Stimulated activated CD8-positive, alpha-beta memory T cell treated with anti-CD3 and anti-CD28 coated beads, Interleukin-7, amount 100 ng/mL, for 48 hours (primary cell): ENCODE measurements around the gene NISCH.

Experiments
- DNase-seq, 2 donors: peaks; one replicate each; pipeline ENCODE4 v3.0.0-alpha.2; 2020; ENCODE audit warnings: low read depth in 1 of 2; ENCODE audit errors: extremely low read depth in 1 of 2

The NISCH gene

GRCh38 chr3:52509753-52510328 lies 54.4 kb downstream of the NISCH start:
- DNase-seq, result no peak

- DNase-seq, result no peak
Measured at GRCh38 chr3:52511509-52511908, 56.1 kb downstream of the NISCH start.

GRCh38 chr3:52512105-52512504 lies 56.7 kb downstream of the NISCH start:
- DNase-seq, result no peak

GRCh38 chr3:52512727-52513126 lies 57.3 kb downstream of the NISCH start:
- no peak for DNase-seq

- DNase-seq, result no peak
Measured at GRCh38 chr3:52513281-52513680, 57.9 kb downstream of the NISCH start.

GRCh38 chr3:52514576-52514975 lies 59.2 kb downstream of the NISCH start:
- no peak for DNase-seq

- no peak for DNase-seq
Measured at GRCh38 chr3:52515192-52515591, 59.8 kb downstream of the NISCH start.

GRCh38 chr3:52516509-52517195 lies 61.2 kb downstream of the NISCH start:
- DNase-seq, result no peak

- DNase-seq, result no peak
Measured at GRCh38 chr3:52517796-52518722, 62.7 kb downstream of the NISCH start.

GRCh38 chr3:52518723-52519444 lies 63.5 kb downstream of the NISCH start:
- no peak for DNase-seq

- DNase-seq, result no peak
Measured at GRCh38 chr3:52519445-52520140, 64.2 kb downstream of the NISCH start.

- DNase-seq, result no peak
Measured at GRCh38 chr3:52520141-52520667, 64.8 kb downstream of the NISCH start.

GRCh38 chr3:52520716-52521487 lies 65.5 kb downstream of the NISCH start:
- no peak for DNase-seq

GRCh38 chr3:52521488-52521824 lies 66.1 kb downstream of the NISCH start:
- no peak for DNase-seq

- DNase-seq, result no peak
Measured at GRCh38 chr3:52521881-52522650, 66.7 kb downstream of the NISCH start.

GRCh38 chr3:52522651-52523251 lies 67.3 kb downstream of the NISCH start:
- DNase-seq, result no peak

GRCh38 chr3:52523386-52524257 lies 68.2 kb downstream of the NISCH start:
- no peak for DNase-seq
